Thymus (tissue), 11 donors: Measurements from ENCODE around the gene ACKR4. TPM values are rescaled to one million over a fixed set of nuclear protein-coding genes. Genes with fewer than 3 reads are reported as not detected.
"Not testable (repeated sequence)": the region's sequence is repeated elsewhere in the genome, so short reads cannot be mapped to it uniquely, and the experiment has no call there.

Experiments
- DNase-seq, 9 donors: peaks; one replicate each; pipeline ENCODE4 v3.0.0-alpha.2; 2013; ENCODE audit warnings: low spot score in 9 of 9, low read depth in 6 of 9, missing footprints in 1 of 9
- H3K27ac ChIP-seq, 2 donors: one replicate each; pipeline ENCODE4 v1.5.1; 2013; ENCODE audit warnings: control low read depth in 1 of 2, low read depth in 1 of 2, low read length in 1 of 2, mild to moderate bottlenecking in 1 of 2, moderate library complexity in 1 of 2
- H3K27me3 ChIP-seq, 2 donors: one replicate each; pipeline ENCODE4 v1.5.1; 2013; ENCODE audit warnings: low read length in 1 of 2; ENCODE audit not compliant: control insufficient read depth in 2 of 2, insufficient read depth in 1 of 2
- H3K36me3 ChIP-seq, 2 donors: one replicate each; pipeline ENCODE4 v1.5.1; 2013; ENCODE audit warnings: low read length in 1 of 2, mild to moderate bottlenecking in 1 of 2, moderate library complexity in 1 of 2; ENCODE audit not compliant: control insufficient read depth in 2 of 2, insufficient read depth in 2 of 2
- H3K4me1 ChIP-seq, 2 donors: one replicate each; pipeline ENCODE4 v1.5.1; 2013; ENCODE audit warnings: low read length in 2 of 2; ENCODE audit not compliant: control insufficient read depth in 2 of 2, insufficient read depth in 2 of 2
- H3K4me3 ChIP-seq, 2 donors: one replicate each; pipeline ENCODE4 v1.5.1; 2013; ENCODE audit warnings: low read length in 2 of 2, control low read depth in 1 of 2, mild to moderate bottlenecking in 1 of 2
- H3K9me3 ChIP-seq, 2 donors: one replicate each; pipeline ENCODE4 v1.5.1; 2013; ENCODE audit warnings: low read length in 1 of 2, mild to moderate bottlenecking in 1 of 2; ENCODE audit not compliant: control insufficient read depth in 2 of 2, insufficient read depth in 1 of 2
- WGBS: extraction: QIAGEN DNeasy Blood & Tissue Kit; methylation state at CpG from one replicate; pipeline ENCODE4 v1.1.7; 2013; 5-methylcytosine and 5-hydroxymethylcytosine counted together
- polyA plus RNA-seq: library from polyadenylated mRNA; stranded (reverse); fragments of 200-250 nt; gene quantifications from one replicate; pipeline ENCODE4 v1.2.3, GENCODE V29; 2013
- total RNA-seq: library from RNA; stranded (reverse); fragments of 120-200 nt; gene quantifications from one replicate; pipeline ENCODE4 v1.2.4, GENCODE V29; 2013
- donor health status: healthy.

Gene ACKR4
- total and polyA plus RNA-seq, 2 donors = 0.71 to 0.94 TPM

- H3K9me3 ChIP-seq = no peaks in the 10 kb centered on the region
- peaks cover 0 to 19% of the 10 kb centered on the region in 2 donors for H3K36me3 ChIP-seq
- WGBS = 96% methylated on average over 1 of the region's 1 CpG
- H3K27me3 ChIP-seq = no peaks in the 10 kb centered on the region
- no peaks in the 10 kb centered on the region for H3K4me1 ChIP-seq
- H3K4me3 ChIP-seq = no peak overlapping the region
- DNase-seq = no peak
- H3K27ac ChIP-seq = no peak overlapping the region
Observed at GRCh38 chr3:132625613-132626012, 28.5 kb downstream of the ACKR4 start.

- peaks cover 0 to 19% of the 10 kb centered on the region in 2 donors for H3K36me3 ChIP-seq
- H3K4me3 ChIP-seq = no peak overlapping the region
- H3K27ac ChIP-seq = no peak overlapping the region
- H3K4me1 ChIP-seq = no peaks in the 10 kb centered on the region
- 98% methylated on average over 6 of the region's 6 CpGs for WGBS
- no peaks in the 10 kb centered on the region for H3K27me3 ChIP-seq
- no peaks in the 10 kb centered on the region for H3K9me3 ChIP-seq
- no peak for DNase-seq
Observed at GRCh38 chr3:132626955-132627354, 29.9 kb downstream of the ACKR4 start.

GRCh38 chr3:132628157-132628556 is 31.1 kb downstream of the ACKR4 start:
- H3K27me3 ChIP-seq = no peaks in the 10 kb centered on the region
- H3K36me3 ChIP-seq = peaks cover 0 to 19% of the 10 kb centered on the region in 2 donors
- H3K9me3 ChIP-seq = no peaks in the 10 kb centered on the region
- no peak overlapping the region for H3K4me3 ChIP-seq
- 96% methylated on average over 2 of the region's 2 CpGs for WGBS
- H3K4me1 ChIP-seq = no peaks in the 10 kb centered on the region
- no peak overlapping the region for H3K27ac ChIP-seq
- no peak for DNase-seq

GRCh38 chr3:132629928-132630327 is 32.9 kb downstream of the ACKR4 start:
- peaks cover 0 to 19% of the 10 kb centered on the region in 2 donors for H3K36me3 ChIP-seq
- no peak overlapping the region for H3K4me3 ChIP-seq
- H3K4me1 ChIP-seq = no peaks in the 10 kb centered on the region
- DNase-seq = no peak
- no peaks in the 10 kb centered on the region for H3K27me3 ChIP-seq
- no peaks in the 10 kb centered on the region for H3K9me3 ChIP-seq
- 95% methylated on average over 1 of the region's 1 CpG for WGBS
- H3K27ac ChIP-seq = no peak overlapping the region

GRCh38 chr3:132630612-132631011 is 33.5 kb downstream of the ACKR4 start:
- DNase-seq = no peak
- WGBS = 98% methylated on average over 7 of the region's 7 CpGs
- H3K27me3 ChIP-seq = no peaks in the 10 kb centered on the region
- no peak overlapping the region for H3K27ac ChIP-seq
- H3K9me3 ChIP-seq = no peaks in the 10 kb centered on the region
- H3K36me3 ChIP-seq = peaks cover 0 to 22% of the 10 kb centered on the region in 2 donors
- H3K4me3 ChIP-seq = no peak overlapping the region
- no peaks in the 10 kb centered on the region for H3K4me1 ChIP-seq

GRCh38 chr3:132635052-132635451 is 38.0 kb downstream of the ACKR4 start:
- Histone ChIP-seq H3K27me3 (no peaks in the 10 kb centered on the region), H3K9me3 (no peaks in the 10 kb centered on the region), H3K4me3 (no peak overlapping the region), H3K4me1 (no peaks in the 10 kb centered on the region), H3K36me3 (peaks cover 4 to 14% of the 10 kb centered on the region in 2 donors), H3K27ac (no peak overlapping the region)
- no peak for DNase-seq

- H3K4me1 ChIP-seq = no peaks in the 10 kb centered on the region
- 95% methylated on average over 1 of the region's 1 CpG for WGBS
- no peaks in the 10 kb centered on the region for H3K27me3 ChIP-seq
- no peak overlapping the region for H3K4me3 ChIP-seq
- peaks cover 4 to 16% of the 10 kb centered on the region in 2 donors for H3K36me3 ChIP-seq
- H3K9me3 ChIP-seq = no peaks in the 10 kb centered on the region
- H3K27ac ChIP-seq = no peak overlapping the region
- no peak for DNase-seq
Observed at GRCh38 chr3:132637590-132637989, 40.5 kb downstream of the ACKR4 start.

GRCh38 chr3:132638706-132639105 is 41.6 kb downstream of the ACKR4 start:
- Histone ChIP-seq H3K9me3 (no peaks in the 10 kb centered on the region), H3K27ac (no peak overlapping the region), H3K4me3 (no peak overlapping the region), H3K4me1 (no peaks in the 10 kb centered on the region), H3K36me3 (peaks cover 4 to 16% of the 10 kb centered on the region in 2 donors), H3K27me3 (no peaks in the 10 kb centered on the region)
- no peak for DNase-seq

- WGBS = 96% methylated on average over 2 of the region's 2 CpGs
- H3K9me3 ChIP-seq, H3K27me3 ChIP-seq, H3K4me1 ChIP-seq, DNase-seq, H3K27ac ChIP-seq, H3K4me3 ChIP-seq: not testable (repeated sequence)
- peaks cover 4 to 13% of the 10 kb centered on the region in 2 donors for H3K36me3 ChIP-seq
Observed at GRCh38 chr3:132641427-132641826, 44.4 kb downstream of the ACKR4 start.
